OCI-LY7 (cell line): Measurements from ENCODE around the gene GAREM1. TPM values are rescaled to one million over a fixed set of nuclear protein-coding genes. Genes with fewer than 3 reads are reported as not detected.

Source experiments
- small RNA-seq: library from RNA; depleted of rRNA; stranded (forward); fragments of <200 nt; gene quantifications from one replicate; pipeline ENCODE3, GENCODE V24; 2014
- total RNA-seq, 2 experiments: library from RNA; depleted of rRNA in 1 of 2; stranded (reverse); fragments of >200 nt in 1 of 2; shearing (Covaris generic) in 1 of 2; gene quantifications; 2 replicates each; pipeline ENCODE4 v1.2.3, GENCODE V29; 2014 to 2022

GAREM1 gene
- total RNA-seq, 2 experiments from 2014 or later = 1.0 to 2.7 TPM

Small RNA genes lying within 50 kb of the gene (small RNA-seq; reads per million reads assigned to genes)
- not detected for gene RF00019
